HG02884 (cell line): ENCODE results near the gene CXCL5.
"Not testable (repeated sequence)": the region's sequence is repeated elsewhere in the genome, so short reads cannot be mapped to it uniquely, and the experiment has no call there.

Source experiments
- ATAC-seq: cut with Tn5 transposase; IDR thresholded peaks from one replicate; pipeline ENCODE4 v1.9.1; 2021; ENCODE audit warnings: mild to moderate bottlenecking, moderate library complexity; ENCODE audit not compliant: unreplicated experiment

CXCL5 gene

DNA sequence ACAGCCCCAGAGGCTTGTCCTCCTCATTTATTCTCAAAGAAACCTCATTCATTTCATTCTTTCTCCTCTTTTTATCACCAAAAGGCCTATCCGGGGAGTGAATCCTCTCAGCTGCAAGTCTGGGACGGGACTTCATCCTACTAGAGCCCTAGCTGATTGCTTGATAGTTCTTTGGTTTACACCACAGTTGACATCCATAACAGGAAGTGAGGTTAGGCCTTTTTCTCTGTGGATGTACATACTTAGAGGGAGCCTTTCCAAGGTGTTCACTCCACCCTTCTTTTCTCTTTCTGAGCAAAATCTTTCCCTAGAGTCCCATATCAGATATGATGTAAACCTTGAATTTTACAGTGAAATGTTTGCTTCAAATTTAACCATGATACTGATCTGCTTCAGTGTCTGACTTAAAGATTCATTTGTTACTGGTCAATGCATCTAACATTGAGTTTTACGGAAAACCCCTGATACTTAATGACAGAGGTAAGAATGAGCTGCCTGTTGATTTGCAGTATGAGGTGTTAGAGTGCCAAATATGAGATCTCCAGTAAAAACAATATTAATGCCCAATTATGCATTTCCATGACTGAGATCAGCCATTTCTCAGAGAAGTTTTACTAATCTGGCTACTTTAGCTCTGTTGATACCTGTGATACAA, 16.8 kb upstream of the CXCL5 start:
- no peak for ATAC-seq

DNA sequence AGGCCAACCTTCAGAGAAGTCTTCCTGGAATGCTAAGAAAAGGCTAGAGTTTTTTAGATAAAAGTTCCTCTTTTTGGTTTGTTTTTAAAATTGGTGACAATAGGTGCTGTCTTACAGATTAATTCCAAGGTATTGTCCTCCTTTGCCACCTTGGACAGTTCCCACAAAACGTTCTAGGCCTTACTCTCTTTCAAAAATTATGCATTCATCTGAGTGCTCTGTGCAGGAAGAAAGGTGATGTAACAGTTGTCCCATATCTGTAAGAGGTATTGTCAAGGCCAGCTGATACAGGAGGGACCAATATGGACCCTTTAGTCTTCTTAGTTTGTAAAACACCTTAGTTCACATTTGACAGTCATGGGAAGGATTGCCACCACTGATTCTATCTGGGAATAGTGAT, 15.9 kb upstream of the CXCL5 start:
- no peak for ATAC-seq

DNA sequence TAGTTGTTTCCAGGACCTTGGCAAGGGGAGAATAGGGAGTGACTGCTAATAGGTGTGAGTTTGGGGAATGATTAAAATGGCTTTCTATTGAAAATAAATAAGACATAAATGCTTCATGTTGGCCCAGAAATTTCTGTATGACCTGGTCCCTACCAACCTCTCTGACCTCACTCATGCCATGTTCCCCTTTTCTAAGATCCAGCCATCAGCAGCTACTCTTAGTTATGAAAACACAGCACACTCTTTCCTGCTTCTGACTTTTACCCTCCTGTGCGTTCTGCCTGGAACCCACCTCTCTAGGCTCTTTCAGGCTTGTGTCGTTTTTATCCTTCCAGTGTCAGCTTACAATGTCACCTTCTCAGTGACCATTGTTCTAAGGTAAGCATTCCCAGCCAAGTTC, 14.8 kb upstream of the CXCL5 start:
- ATAC-seq, result no peak

DNA sequence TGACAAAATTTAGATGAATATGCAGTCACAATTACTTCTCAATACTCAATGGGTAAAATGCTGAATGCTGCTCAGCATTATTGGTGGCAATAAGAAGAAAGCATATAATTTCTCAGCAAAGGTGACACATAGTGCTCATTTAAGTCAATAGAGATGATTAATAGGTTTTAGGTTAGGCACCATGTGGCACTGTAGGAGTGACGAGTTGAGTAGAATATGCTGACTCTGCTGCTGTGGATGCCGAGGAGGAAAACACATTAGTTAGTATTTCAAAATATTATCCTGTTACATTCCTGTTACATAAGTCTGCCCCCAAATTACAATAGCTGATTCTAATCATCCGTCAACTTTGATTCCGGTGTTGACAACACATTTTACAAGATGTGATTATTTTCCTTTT, 13.7 kb upstream of the CXCL5 start:
- no peak for ATAC-seq

DNA sequence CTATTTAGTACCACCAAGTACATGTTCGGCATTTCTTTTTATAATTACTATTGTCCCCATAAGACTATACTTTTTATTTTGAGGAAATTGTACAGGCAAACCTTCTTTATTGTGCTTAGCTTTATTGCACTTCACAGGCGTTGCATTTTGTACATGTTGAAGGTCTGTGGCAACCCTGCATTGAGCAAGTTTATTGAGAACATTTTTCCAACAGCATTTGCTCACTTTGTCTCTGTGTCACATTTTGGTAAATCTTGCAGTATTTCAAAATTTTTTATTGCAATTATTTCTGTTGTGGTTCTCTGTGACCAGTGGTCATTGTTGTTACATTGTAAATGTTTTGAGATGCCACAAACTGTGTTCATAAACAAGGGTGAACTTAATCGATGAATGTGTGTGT, 10.8 kb upstream of the CXCL5 start:
- ATAC-seq, result no peak

DNA sequence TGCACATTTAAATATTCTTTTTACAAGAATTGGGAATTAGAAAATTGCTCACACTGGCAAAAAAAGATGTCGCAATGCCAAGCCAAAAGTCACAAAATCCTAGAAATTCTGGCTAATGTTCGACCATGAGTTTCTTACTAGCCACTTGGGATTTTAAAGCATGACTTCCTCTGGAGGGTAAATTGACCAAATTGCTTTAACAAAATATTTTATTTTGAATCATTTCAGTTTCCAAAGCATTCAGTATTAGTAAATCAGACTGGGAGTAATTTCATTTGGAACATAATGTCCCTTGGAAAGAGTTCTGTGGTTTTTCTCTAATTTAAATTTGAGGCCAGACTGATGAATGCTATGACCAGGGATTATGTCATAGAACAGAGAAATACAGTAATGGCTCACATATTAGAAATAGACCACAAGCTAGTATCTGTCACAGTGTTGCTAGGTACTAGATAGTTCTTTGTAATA, 7.6 kb upstream of the CXCL5 start:
- no peak for ATAC-seq

DNA sequence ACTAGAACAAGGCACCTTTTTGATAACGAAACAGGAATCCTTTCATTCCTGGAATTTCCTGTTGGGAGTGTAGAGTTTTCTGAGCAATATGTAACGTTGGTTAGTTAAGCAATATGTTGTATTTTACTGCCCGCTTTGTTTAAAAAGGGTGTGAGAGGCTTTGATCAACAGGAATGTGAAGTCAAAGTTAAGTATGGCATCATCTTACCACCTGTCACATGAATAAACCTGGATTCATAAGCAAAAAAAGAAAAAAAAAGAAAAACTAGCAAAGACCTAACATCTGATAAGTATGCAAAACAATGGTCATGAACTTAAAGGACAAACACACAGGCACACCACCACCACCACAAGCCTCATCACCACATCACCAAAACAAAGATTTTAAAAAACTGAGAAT, 7.1 kb upstream of the CXCL5 start:
- ATAC-seq, result no peak

DNA sequence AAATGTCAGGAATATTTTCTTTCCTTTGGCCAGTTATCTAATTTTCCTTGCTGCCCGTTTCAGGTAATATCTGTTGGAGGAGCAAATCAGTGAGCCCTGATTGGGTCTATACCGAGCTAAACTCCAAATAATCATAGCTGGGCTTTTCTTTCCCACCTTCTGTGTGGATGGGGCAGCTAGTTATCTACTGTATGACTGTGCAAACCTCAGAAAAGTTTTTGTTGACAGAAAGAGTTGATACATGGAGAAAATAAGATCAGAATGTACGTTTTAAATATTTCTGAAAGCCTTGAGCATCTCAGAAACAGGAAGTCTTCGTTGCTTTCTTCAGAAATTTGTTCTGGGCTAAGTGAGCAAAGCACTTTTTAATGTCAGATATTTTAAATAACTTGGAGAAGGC, 6.2 kb upstream of the CXCL5 start:
- no peak for ATAC-seq

DNA sequence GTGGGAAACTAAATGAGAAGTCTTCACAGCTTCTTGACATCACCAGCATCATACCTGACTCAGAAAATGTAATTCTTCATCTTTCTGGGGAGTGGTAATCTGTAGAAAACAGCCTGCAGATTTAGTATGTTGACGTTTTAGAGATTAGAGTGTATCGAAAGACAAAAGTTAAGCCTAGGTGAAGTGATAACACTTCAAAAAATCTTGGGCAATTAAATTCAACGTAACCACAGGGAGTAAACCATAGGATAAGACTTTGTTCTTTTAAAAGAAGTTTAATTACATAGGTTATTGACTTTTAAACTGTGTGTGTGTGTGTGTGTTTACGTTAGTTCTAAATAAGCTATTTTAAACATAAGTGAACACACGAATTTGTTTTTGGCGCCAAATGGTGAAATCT, 1.8 kb upstream of the CXCL5 start:
- ATAC-seq, result no peak

DNA sequence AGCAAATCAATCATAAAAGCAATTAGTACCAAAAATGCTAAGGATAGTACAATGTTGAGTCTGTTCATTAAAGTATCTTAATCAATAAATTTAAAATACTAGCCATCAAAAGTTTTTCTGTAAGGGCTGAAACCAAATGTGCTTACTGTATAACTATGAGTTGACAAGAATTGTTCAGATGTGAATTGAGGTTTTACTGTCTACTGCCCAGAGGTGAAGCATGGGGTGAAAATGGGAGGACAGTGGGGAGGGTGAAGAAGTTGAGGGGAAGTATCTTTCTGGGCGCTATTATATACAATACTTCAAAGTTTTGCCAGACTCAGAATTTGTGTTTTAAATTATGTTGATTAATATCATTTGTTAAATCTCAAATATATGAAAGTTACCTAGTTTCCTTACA, 6.4 kb downstream of the CXCL5 start:
- no peak for ATAC-seq

DNA sequence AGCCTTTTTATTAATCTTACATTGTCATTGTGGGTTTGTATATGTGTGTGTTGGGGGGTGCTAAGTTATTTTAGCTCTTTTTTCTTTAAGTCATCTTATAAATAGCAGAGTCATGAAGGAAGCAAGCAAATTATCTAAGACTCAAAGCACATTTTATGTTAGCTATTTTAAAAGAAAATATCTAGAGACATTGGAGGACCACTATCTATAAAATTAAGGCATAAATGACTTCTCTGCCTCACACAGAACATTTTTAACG, 6.8 kb downstream of the CXCL5 start:
- ATAC-seq, result no peak

DNA sequence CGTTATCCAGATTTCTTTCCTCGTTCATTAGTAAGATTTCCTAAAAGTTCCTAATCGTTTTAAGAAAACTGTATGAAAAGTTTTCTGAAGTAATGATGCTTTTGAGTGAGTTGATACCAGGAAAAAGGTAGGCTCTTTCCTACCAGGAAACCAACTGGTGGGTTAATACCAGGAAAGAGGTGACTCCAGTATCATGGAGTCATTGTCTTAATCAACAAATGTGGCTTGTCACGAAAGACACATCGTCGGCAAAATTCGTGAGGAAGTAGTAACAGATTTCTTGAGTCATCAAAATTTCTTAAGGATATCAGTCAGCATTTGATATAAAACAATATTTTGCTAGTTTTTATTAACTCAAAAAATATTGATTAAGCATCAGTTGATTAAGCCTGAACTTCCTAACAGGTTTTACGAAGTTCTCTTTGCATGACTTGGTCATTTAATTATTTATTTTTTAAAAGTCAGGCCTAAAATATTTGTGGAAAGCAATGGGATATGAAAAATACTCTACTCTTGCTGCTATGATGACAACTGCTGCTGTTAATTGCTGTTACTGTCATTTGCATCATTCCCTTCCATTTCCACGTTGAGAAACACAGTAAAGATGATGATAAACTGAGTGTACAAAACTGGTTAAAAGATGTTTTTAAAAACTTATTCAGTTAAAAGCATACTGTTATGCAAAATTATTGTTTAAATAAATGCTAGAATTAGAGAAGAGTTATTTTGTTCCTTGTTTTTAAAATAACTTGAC, 7.3 kb downstream of the CXCL5 start:
- no peak for ATAC-seq

DNA sequence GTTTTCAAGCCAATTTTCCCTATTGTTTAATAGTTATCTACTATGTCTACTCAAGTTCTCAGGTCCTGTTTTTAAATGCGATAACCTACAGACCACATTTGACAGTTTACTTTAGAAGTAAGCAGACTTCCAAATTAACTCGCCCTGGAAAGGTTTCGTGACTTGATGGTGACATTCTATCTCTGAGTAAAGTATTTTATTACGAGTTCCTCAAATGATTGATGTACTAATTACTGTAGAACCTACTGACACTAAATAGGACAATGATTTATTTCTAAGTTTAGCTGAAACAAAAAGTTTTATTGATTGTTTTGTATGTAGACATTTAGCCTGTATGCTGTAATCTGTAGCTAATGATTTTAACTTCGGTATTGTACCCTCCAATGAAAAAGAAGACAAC, 8.5 kb downstream of the CXCL5 start:
- no peak for ATAC-seq

DNA sequence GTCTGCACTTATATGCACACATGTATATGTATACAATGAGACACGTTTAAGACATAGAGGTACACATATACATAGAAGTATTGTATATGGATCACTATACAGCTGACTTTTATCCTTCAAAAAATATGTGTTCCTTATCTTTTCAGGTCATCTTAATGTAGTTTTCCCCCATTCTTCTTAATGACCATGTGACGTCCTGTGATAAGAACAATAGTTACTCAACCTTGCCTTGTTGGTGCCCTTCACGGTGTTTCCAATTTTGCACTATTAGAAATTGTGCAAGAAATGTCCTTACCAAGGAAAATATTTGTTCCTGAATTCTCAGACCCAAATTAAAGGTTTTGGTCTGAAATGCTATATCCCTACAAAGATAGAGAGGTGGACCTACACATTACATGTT, 9.4 kb downstream of the CXCL5 start:
- no peak for ATAC-seq

DNA sequence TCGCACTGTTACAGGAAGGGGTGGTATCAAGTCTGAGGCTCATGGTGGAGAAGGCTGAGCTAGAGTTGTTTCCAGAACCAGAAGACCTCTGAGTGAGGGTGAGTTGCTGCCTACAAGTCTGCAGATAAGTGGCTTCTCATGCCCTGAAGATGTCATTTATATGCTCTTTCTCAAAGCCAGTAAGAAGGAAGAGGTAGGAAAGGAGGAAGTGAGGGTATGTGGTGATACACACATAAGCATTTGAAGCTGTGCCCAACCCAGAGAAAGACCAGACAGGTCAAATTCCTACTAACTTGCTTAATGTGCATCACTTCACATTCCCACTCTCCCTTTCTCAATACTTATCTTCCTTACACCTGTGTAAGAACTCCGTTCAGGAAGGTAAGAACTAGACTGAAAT, 10.4 kb downstream of the CXCL5 start, which contains the start of gene PPBP:
Gene PPBP, minus strand, starts transcription at position 130 of the 400 bp plus-strand sequence. Its CDS starts 87 bp downstream, at position 43.
- no peak for ATAC-seq

DNA sequence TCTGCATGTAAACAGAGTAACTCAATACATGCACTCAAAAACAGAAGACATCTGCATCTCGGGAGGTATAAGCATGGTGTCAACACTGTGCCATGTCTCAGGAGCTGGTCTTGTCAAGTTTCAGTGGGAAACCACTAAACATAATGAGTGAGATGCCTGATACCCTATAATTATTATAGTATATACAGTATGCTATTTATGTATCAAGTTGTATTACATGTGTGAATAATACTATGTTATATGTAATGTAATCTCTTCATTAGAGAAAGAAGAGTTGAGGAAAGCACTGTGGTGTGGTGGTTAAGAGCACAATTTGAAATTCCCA, 13.0 kb downstream of the CXCL5 start:
- no peak for ATAC-seq

DNA sequence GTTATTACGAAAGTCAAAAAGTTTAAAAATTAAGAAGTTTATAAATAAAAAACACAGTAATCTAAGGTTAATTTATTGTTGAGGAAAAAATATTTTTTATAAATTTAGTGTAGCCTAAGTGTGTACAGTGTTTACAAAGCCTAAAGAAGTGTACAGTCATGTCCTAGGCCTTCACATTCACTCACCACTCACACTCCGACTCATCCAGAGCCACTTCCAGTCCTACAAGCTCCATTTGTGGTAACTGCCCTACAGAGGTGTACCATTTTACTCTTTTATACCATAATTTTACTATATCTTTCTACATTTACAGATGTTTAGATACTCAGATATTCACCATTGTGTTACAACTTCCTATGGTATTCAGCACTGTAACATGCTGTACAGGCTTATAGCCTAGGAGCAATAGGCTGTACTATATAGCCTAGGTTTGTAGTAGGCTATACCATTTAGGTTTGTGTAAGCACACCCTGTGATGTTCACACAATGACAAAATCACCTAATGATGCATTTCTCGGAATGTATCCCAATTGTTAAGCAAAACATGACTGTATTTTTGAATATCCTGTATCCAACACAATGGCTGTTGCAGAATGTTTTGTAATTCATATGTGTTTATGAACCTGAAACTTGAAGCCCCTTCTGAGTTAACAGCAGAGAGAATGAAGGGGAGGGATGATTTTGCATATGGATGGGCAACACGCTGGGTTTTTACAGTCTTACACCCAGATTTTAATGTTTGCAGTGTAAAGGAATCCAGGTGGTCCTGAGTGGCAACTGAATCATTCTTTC, 13.5 kb downstream of the CXCL5 start:
- no peak for ATAC-seq

DNA sequence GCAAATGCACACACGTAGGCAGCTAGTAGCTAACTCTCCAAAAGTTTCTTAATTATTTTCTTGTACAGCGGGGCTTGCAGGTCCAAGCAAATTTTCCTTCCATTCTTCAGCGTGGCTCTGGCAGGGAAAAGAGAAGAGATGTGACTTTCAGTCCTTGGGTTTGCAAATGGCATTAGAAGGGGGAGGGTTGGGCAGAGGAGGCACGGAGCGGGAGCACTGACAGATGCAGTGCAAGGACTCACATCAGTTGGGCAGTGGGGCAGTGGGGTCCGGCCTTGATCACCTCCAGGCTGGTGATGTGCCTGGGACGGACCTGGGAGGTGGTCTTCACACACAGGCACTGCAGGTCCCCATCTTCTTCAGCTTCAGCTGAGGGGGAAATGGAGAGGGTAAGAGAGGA, 17.3 kb downstream of the CXCL5 start:
- ATAC-seq, result not testable (repeated sequence)

DNA sequence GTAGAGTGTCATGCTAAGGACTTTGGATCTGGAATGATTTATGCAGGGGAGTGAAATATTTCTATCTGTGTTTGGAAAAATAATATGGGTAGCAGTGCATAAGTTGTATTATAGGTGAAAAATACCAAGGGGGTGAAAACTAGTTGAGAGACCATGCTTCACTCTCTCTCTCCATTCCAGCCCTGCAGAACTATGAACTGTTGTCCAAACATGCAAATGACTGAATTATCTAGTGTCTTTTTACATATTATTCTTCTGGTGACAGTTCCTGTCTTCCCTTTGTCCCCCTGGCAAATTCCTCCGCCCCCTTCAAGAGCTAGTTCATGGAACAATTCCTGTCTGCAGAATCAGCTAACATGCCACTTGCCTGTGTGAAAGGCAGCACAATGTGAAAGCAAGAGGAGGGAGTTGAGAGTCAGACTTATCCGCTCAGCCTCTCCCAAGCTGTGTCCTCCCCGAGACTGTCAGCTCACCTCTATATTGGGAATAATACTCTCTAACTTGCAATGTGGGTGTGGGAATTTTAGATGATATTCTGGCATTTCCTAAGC, 19.0 kb downstream of the CXCL5 start:
- no peak for ATAC-seq

DNA sequence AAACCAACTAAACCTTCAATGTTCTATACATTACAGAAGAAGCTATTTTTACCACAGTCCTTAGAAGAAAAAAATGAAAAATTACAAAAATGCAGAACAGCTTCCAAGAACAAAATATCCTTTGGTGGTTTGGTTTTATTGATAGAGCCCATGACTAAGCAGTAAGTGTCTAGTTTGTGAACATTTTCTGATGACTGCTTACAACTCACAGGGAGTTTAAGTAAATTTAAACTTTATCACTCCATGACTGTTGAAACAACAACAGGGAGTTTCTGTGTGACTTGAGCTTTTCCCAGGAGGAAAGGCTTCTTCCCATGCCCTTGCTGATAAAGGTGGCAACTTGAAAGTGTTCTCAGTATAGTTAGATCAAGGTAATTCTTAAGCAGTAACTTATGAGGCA, 19.6 kb downstream of the CXCL5 start:
- ATAC-seq, result no peak

DNA sequence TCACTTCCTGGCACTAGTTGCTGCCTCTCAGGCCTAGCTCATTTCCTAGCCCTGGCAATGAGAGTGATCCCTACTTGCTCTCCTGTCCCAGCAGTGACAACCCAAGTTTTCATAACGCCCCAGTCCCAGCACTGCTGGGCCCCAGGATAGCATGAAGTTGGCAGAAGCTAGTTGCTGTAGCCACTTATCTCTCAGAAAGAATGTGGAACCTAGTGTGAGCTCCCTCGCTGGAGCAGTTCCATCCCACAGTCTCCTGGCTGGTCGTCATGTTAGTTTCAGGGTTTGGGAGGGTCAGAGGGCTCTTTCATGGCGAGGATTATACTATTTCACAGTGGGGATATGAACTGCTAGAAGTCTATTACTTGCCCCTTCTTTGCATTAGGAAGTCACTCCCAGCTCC, 21.8 kb downstream of the CXCL5 start:
- no peak for ATAC-seq

DNA sequence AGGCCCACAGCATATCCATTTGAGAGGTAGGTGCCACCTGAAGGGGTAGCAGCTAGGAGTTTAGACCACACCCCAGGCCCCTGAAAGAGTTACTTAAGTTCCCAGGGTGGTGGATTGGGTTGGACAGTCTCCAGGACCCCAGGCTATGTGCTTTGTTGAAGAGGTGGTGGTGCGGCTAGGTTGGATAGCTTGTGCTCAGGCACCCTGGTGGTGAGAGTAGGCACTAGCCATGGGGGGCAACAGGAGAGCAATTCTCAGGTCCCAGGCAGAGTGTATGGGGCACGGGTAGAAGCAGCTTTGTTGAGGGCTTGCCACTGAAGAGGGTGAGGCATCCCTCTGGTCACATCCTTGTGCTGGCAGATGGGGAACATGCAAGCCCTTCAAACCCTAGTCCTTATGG, 22.3 kb downstream of the CXCL5 start:
- no peak for ATAC-seq
